Stimulated activated naive CD8-positive, alpha-beta T cell treated with anti-CD3 and anti-CD28 coated beads, Interleukin-15, Interleukin-2, amounts not matched to agents 100 U/mL and 50 U/mL, for 24 hours (primary cell): ENCODE results near the gene BRMS1L.
"Not testable (repeated sequence)": the region's sequence is repeated elsewhere in the genome, so short reads cannot be mapped to it uniquely, and the experiment has no call there.

Experiments used
- ATAC-seq: fragments of 150-1000 bp; cut with Tn5 transposase; one replicate; pipeline ENCODE4 v1.10.0; 2021
- DNase-seq: peaks from one replicate; pipeline ENCODE4 v3.0.0; 2021

The BRMS1L gene

GRCh38 chr14:35821564-35822411 is 4.3 kb upstream of the BRMS1L start:
- no peak for ATAC-seq
- DNase-seq: no peak

GRCh38 chr14:35822501-35822900 is 3.6 kb upstream of the BRMS1L start:
- ATAC-seq: no peak
- no peak for DNase-seq

- not testable (repeated sequence) for DNase-seq, ATAC-seq
Measured at GRCh38 chr14:35824446-35825165, 1.5 kb upstream of the BRMS1L start.

- ATAC-seq (no peak), DNase-seq (no peak)
Measured at GRCh38 chr14:35825968-35826217, 245 bp upstream of the BRMS1L start.

- no peak for ATAC-seq
- no peak for DNase-seq
Measured at GRCh38 chr14:35826952-35827416, 846 bp downstream of the BRMS1L start.

- DNase-seq (no peak), ATAC-seq (no peak)
Measured at GRCh38 chr14:35827678-35828472, 1.7 kb downstream of the BRMS1L start.

- DNase-seq (no peak), ATAC-seq (no peak)
Measured at GRCh38 chr14:35829449-35829848, 3.3 kb downstream of the BRMS1L start.

- no peak for ATAC-seq
Measured at GRCh38 chr14:35835208-35835982, 9.3 kb downstream of the BRMS1L start.

GRCh38 chr14:35841704-35842103 is 15.6 kb downstream of the BRMS1L start:
- ATAC-seq, DNase-seq: not testable (repeated sequence)

More at GRCh38 chr14:35835208-35835982, 9.3 kb downstream of the BRMS1L start:
- DNase-seq: no peak

- ATAC-seq, DNase-seq: not testable (repeated sequence)
Measured at GRCh38 chr14:35842245-35842644, 16.1 kb downstream of the BRMS1L start.

GRCh38 chr14:35844494-35844893 is 18.4 kb downstream of the BRMS1L start:
- DNase-seq: no peak
- ATAC-seq: no peak

- DNase-seq (no peak), ATAC-seq (no peak)
Measured at GRCh38 chr14:35847636-35848035, 21.5 kb downstream of the BRMS1L start.

- DNase-seq: no peak
- no peak for ATAC-seq
Measured at GRCh38 chr14:35849122-35849521, 23.0 kb downstream of the BRMS1L start.

GRCh38 chr14:35851823-35852222 is 25.7 kb downstream of the BRMS1L start:
- DNase-seq (no peak), ATAC-seq (no peak)

- DNase-seq: no peak
- ATAC-seq: no peak
Measured at GRCh38 chr14:35853225-35853624, 27.1 kb downstream of the BRMS1L start.

- ATAC-seq (no peak), DNase-seq (no peak)
Measured at GRCh38 chr14:35854696-35855270, 28.6 kb downstream of the BRMS1L start.

- ATAC-seq: no peak
- no peak for DNase-seq
Measured at GRCh38 chr14:35855876-35856481, 29.8 kb downstream of the BRMS1L start.

- ATAC-seq: no peak
- no peak for DNase-seq
Measured at GRCh38 chr14:35858521-35859209, 32.5 kb downstream of the BRMS1L start.

- no peak for DNase-seq
- ATAC-seq: no peak
Measured at GRCh38 chr14:35861204-35861868, 35.2 kb downstream of the BRMS1L start.
